ENCODE results near the gene RRP12. TPM values are rescaled to one million over a fixed set of nuclear protein-coding genes. Genes with fewer than 3 reads are reported as not detected.

RRP12 gene
- total RNA-seq, 1 donor from 2014 or later, result 69.8 TPM

DNA sequence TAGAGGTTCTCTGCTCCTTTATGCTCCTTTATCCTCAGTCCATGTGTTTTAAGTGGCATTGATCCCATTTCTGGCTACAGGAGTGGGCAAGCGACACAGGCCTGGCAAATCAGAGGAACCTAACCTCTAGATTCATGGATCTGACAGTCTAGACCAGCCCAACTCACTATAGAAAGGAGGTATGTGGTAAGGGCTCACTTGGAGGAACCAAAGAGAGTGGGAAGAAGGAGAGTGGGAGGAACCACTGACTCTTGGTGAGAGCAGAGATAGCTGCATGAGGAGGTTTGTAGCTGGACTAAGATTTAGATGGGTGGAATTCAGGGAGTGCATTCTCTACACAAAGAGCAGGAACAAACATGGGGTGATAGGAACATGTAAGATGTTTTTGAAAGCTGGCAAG is 93.7 kb downstream of the RRP12 start:
- DNase-seq (ENCODE audit: low spot score), result no peak
- Mint-ChIP-seq H3K9me3 (no peaks in the 10 kb centered on the region), H3K27me3 (ENCODE audit: low read depth) (peaks cover 3% of the 10 kb centered on the region), H3K27ac (no peak overlapping the region), H3K4me3 (ENCODE audit: low read depth) (no peak overlapping the region), H3K4me1 (ENCODE audit: low read depth) (peaks cover 3% of the 10 kb centered on the region), H3K36me3 (ENCODE audit: low read depth) (no peaks in the 10 kb centered on the region)
- intact Hi-C loops (cut with micrococcal nuclease), result no loop called here

Other genes with a start within 250 kb of the RRP12 start
- gene SLIT1, start 215.4 kb downstream of the RRP12 start, total RNA-seq, result 0.21 and 0.32 TPM in 2 replicates
- gene ARHGAP19, start 108.7 kb downstream of the RRP12 start, total RNA-seq, result 25.3 and 29.9 TPM in 2 replicates
- gene FRAT1, start 82.1 kb downstream of the RRP12 start, total RNA-seq, result 2.9 and 3.4 TPM in 2 replicates
- gene FRAT2, start 66.6 kb downstream of the RRP12 start, total RNA-seq, result 10.4 and 10.6 TPM in 2 replicates
- 877 and 885 TPM in 2 replicates for gene PGAM1, start 24.9 kb upstream of the RRP12 start, total RNA-seq
- gene EXOSC1, start 44.7 kb upstream of the RRP12 start, total RNA-seq, result 49.9 and 53.4 TPM in 2 replicates
- gene ZDHHC16, start 44.8 kb upstream of the RRP12 start, total RNA-seq, result 41.4 and 52.9 TPM in 2 replicates
- gene MMS19, start 97.1 kb upstream of the RRP12 start, total RNA-seq, result 106 and 108 TPM in 2 replicates
- gene UBTD1, start 97.6 kb upstream of the RRP12 start, total RNA-seq, result 1.6 and 1.8 TPM in 2 replicates
- 0.18 and 0.57 TPM in 2 replicates for gene ANKRD2, start 171.4 kb upstream of the RRP12 start, total RNA-seq
- gene HOGA1, start 183.0 kb upstream of the RRP12 start, total RNA-seq, result not detected in 2 replicates
- not detected in 2 replicates for gene C10orf62, start 188.4 kb upstream of the RRP12 start, total RNA-seq
- 1.8 and 2.9 TPM in 2 replicates for gene MORN4, start 232.2 kb upstream of the RRP12 start, total RNA-seq
- 15.8 and 17.4 TPM in 2 replicates for gene PI4K2A, start 239.3 kb upstream of the RRP12 start, total RNA-seq